Fibroblast of skin of right quadriceps (primary cell): ENCODE measurements around the gene CTSG.
"Not testable (repeated sequence)": the region's sequence is repeated elsewhere in the genome, so short reads cannot be mapped to it uniquely, and the experiment has no call there.

Experiments
- DNase-seq: peaks from one replicate; pipeline ENCODE4 v3.0.0-alpha.2; 2013

The CTSG gene

GRCh38 chr14:24576182-24576581, at the start of gene CTSG:
TSS of gene CTSG (minus strand) at chr14:24576250. CDS start at chr14:24576223, 27 bp downstream.
- DNase-seq: no peak

DNA sequence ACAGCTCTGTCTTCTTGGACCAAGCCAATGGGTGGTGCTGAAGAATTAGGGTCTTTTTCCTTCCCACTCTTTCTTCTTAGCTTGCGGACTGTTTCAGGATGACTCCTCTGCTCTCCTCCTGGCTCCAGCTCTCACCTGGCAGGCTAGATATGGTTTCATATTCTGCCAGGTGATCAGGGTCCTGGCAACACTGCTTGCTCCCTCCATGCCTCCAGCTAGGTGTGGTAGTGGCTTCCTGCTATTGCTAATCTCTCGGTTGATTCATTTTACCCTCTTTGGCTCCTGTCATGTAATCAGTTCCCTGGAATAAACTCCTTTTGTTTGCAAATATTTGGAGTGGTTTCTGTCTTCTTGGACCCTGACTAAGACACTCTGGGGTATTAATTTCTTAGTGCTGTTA, 37.7 kb upstream of the CTSG start:
- DNase-seq: no peak

- no peak for DNase-seq
Measured at GRCh38 chr14:24613241-24613640, 37.2 kb upstream of the CTSG start.

DNA sequence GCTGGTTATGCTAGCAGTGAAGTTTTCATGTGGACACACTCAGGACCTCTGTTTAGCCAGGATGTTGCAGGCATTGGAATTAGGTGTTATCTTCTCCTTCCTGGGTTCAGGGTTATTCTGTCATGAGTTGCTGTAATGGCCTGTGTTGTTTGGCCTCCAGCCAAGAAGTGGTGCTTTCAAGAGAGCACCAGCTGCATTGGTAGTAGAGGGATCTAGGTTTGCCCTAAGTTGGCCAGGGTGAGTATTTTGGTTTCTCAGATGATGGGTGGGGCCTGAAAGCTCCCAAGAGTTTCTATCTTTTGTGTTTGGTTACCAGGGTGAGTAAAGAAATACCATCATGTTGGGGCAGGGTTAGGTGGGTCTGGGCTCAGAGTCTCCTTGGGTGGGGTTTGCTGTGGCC, 36.1 kb upstream of the CTSG start:
- no peak for DNase-seq

DNA sequence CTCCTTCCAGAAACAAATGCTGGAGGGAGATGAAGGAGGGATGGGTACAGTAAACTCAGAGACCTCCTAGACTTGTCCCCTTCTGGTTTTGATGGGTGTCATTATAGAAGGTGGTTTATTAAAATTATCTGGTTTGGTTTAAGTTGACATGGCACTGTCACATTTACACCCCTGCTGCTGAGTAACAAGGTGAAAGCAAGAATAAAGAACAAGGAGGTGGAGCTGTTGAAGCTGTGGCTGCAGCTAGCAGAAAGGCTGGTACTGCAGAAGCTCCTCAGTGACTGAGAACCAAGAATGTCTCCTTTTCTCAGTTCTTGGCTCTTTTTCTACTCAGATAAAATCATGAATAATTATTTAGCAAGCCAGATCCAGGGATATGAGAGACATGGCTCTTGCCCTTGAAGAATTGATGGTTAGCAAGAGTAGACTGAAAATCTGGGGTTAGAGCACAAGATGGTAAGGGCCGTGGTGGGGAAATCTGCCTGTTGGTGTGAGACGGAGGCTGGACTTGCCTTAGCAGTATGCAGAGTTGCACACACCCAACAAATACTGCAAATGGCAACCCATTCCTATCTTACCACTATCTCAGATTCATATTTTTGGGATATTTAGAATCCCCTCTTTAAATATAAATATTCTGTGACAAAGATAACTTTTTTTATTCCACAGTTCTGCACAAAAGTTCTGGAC, 33.8 kb upstream of the CTSG start, which contains the start of gene GZMH:
Gene GZMH (minus strand): TSS at position 31 of the 690 bp plus-strand sequence. CDS start 72 bp downstream, outside the sequence.
- no peak for DNase-seq

GRCh38 chr14:24607635-24608514, 31.8 kb upstream of the CTSG start:
- no peak for DNase-seq

DNA sequence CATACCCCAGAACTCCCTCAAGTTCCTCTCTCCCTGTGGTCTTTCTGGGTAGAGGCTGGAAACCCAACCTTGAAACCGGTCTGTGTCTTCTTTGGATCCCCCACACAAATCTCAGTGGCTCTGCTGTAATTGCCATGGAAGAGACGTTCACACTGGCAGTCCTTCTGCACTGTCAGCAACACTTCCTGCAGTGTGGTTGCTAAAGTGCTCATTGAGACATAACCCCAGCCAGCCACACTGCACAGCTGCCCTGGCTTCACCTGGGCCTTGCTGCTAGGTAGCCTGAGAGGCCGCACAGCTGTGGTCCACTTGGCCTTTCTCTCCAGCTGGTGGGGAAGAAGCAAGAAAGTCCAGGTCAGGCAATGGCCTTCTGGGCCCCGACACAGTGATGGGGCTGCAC, 31.0 kb upstream of the CTSG start:
- DNase-seq: no peak

DNA sequence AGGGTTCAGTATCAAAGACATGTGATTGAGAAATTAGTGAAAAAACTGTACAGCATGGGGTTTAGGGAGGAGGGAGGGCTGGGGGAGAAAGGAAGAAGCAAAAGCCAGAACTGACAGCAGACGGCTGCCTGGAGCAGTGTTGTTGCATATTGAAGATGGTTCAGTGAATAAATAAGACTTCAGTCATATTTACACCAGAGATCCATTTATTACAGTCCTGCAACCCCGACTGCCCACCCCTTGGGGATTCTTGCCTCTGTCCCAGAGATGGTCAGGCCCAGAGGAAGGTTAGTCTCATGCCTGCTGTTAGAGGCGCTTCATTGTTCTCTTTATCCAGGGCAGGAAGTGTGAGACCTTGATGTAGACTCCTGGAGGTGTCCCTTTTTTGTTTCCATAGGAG, 30.2 kb upstream of the CTSG start:
- no peak for DNase-seq

- no peak for DNase-seq
Measured at GRCh38 chr14:24605435-24606190, 29.6 kb upstream of the CTSG start.

DNA sequence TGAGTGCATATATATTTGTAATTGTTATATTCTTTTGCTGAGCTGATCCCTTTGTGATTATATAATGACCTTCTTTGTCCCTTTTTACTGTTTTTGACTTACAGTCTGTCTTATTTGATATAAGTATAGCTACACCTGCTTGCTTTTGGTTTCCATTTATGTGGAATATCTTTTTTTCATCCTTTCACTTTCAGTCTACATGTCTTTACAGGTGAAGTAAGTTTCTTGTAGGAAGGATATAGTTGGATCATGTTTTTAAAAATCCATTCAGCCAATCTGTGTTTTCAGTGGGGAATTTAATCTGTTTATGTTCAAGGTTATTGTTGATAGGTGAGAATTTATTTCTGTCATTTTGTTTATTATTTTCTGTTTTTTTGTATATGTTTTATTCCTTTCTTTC, 21.4 kb upstream of the CTSG start:
- DNase-seq: no peak

GRCh38 chr14:24595073-24595808, 19.2 kb upstream of the CTSG start:
- DNase-seq: no peak

- not testable (repeated sequence) for DNase-seq
Measured at GRCh38 chr14:24591004-24591403, 15.0 kb upstream of the CTSG start.

GRCh38 chr14:24584402-24584801, 8.4 kb upstream of the CTSG start:
- not testable (repeated sequence) for DNase-seq

DNA sequence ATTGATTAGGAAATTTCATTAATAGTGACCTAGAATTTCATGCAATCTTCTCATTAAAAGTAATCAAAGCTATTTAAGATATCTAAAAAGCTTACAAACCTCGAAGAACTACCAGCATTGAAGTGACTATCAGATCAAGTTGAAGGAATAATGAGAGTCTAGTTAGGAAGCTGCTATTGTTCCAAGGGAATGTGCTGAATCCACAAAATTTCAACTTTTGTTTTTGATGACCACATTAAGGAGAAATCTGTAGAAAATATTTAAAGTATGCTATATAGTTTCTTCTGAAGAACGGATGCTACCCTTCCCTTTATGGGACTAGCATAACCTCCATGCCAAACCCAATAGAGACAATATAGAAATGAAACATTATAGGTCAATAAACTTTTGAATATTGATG, 2.5 kb upstream of the CTSG start:
- DNase-seq: no peak

DNA sequence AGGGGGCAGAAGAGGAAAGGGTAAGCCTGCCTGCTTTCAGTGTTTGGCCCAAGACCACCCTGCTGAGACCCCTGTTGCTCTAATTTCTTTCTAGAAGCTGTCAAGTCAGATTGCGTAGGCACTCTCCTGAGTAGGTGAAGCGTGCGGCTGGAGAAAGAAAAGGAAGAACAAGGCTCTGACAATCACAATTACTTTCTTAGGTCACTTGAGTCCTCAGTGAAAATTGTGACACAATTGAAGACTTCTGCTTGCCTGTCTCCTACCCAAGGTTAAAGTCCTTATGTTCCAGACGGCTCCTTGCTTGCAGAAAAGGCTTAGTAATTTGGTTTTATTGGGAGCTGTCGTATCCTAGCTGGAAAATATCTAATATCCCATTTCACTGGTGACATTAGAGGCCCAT, 721 bp upstream of the CTSG start:
- DNase-seq: no peak

DNA sequence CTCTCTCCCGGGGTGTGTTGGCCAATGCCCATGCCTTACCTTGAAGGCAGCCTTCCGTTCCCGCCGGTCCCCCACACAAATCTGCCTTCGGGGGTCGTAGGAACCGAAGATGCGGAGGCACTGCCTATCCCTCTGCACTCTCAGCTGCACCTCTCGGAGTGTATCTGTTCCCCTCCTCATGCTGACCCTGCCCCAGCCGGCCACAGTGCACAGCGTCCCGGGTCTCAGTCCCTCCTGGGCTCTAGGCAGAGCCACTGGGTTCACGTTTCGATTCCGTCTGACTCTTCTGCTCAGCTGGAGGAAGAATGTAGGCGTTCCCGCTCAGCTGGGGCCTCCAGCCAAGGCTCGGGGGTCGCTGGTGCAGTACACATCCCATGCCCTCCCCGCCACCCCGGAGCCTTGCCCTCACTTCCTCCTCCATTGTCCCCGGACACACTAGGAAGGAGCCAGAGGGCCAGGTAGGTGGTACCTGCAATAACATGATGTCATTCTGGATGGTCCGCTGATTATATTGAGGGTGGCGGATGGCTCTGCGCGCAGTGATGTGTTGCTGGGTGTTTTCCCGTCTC, 1.8 kb downstream of the CTSG start:
- no peak for DNase-seq

DNA sequence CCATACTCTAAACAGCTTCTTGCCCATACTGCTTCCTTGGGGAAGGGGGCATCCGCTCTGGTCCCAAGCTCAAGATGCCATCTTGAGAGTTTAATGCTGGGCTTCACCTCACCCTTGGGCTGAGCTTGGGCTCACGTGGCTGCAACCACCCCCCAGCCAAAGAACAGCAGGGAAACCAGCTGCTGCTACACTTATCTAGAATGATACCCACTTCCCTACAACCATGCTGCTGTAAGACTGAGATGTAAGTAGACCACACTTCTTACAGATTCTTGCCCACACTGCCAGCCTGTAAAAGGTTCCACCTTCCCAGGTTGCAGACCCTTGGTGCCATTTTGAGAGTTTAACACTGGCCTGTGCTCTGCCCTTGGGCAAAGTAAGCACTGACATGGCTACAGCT, 9.7 kb downstream of the CTSG start:
- DNase-seq: no peak

DNA sequence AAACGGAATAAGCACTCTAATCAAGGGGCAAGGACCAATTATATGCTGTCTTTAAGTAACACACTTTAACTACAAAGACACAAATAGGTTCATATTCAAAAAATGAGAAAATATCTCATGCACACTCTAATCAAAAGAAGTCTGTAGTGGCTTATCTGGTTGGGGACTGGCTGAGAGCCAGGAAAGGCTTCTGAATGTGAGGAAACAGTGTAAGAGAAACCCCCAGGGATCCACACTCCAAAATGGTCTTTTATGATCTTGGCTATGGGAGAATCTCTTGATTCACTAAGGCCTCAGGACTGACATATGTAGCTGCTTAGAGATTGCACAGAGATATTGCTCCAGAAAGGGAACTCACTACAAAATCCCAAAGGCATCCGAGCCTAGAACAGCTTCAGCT, 10.3 kb downstream of the CTSG start:
- DNase-seq: no peak

- DNase-seq: no peak
Measured at GRCh38 chr14:24563505-24563904, 12.5 kb downstream of the CTSG start.

DNA sequence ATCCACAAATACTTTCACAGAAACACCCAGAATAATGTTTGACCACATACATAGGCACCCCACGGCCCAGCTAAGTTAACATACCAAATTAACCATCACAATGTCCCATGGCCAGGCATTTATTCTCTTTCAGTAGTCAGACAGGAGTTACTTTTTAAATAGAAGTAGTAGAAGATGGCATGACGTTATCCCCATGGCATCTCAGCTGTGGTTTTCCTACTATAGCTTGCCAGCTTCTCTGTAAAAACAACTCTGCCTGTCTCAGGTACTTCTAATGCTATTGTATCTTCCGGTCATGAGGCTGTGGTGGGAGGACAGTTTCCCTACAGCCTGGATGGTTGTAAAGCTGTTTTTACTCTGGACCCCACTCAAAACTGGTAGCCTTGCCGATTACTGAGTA, 19.3 kb downstream of the CTSG start:
- DNase-seq: no peak

- DNase-seq: not testable (repeated sequence)
Measured at GRCh38 chr14:24549064-24549463, 27.0 kb downstream of the CTSG start.

DNA sequence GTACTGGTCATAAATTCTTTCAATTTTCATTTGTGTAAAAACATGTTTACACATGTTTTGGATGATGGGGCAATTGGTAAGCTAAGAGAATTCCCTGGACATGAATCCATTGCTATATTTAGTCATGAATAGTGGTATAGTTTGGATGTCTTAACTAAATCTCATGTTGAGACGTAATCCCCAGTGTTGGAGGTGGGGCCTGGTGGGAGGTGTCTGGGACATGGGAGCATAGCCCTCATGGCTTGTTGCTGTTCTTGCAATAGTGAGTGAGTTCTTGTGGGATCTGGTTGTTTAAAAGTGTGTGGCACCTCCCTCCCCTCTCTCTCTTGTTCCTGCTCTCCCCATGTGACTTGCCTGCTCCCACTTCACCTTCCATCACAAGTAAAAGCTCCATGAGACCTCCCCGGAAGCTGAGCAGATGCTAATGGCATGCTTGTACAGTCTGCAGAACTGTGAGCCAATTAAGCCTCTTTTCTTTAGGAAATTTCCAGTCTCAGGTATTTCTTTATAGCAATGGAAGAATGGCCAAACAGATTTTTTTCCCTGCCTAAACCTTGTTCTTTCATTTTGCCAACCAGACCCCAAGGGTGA, 33.6 kb downstream of the CTSG start:
- no peak for DNase-seq
